Central memory CD8-positive, alpha-beta T cell (primary cell): ENCODE data around the gene CAPN11.

Experiments
- ATAC-seq: fragments of 150-1000 bp; cut with Tn5 transposase; replicated peaks from 2 replicates; pipeline ENCODE4 v1.10.0; 2022; ENCODE audit warnings: mild to moderate bottlenecking, moderate FRiP score, moderate number of reproducible peaks; ENCODE audit not compliant: poor library complexity, severe bottlenecking; ENCODE audit errors: extremely low read depth
- DNase-seq, 2 donors: peaks; one replicate each; pipeline ENCODE4 v3.0.0; 2021; ENCODE audit warnings: low spot score in 2 of 2
- H3K27ac Mint-ChIP-seq: one replicate; pipeline ENCODE4 v1.8.0; 2022; ENCODE audit warnings: low read depth, mild to moderate bottlenecking, moderate library complexity, mixed read lengths
- H3K27me3 Mint-ChIP-seq: one replicate; pipeline ENCODE4 v1.8.0; 2022; ENCODE audit warnings: mixed read lengths
- H3K36me3 Mint-ChIP-seq: one replicate; pipeline ENCODE4 v1.8.0; 2022; ENCODE audit warnings: mild to moderate bottlenecking, moderate library complexity, mixed read lengths; ENCODE audit not compliant: insufficient read depth
- H3K4me1 Mint-ChIP-seq: one replicate; pipeline ENCODE4 v1.8.0; 2022; ENCODE audit warnings: mixed read lengths
- H3K4me3 Mint-ChIP-seq: one replicate; pipeline ENCODE4 v1.8.0; 2022; ENCODE audit warnings: mild to moderate bottlenecking, moderate library complexity, mixed read lengths
- H3K9me3 Mint-ChIP-seq: one replicate; pipeline ENCODE4 v1.8.0; 2022; ENCODE audit warnings: mixed read lengths

CAPN11 gene

GRCh38 chr6:44151348-44152108 lies 7.1 kb upstream of the CAPN11 start:
- H3K4me1 Mint-ChIP-seq: no peaks in the 10 kb centered on the region
- H3K36me3 Mint-ChIP-seq: peaks cover 19% of the 10 kb centered on the region
- H3K9me3 Mint-ChIP-seq: no peaks in the 10 kb centered on the region
- peak overlapping the region; percentile 25 for H3K4me3 Mint-ChIP-seq
- ATAC-seq: peak; percentile 79
- H3K27me3 Mint-ChIP-seq: no peaks in the 10 kb centered on the region
- DNase-seq: peak; percentile 66 to 83
- peak overlapping the region; percentile 82 for H3K27ac Mint-ChIP-seq

- no peaks in the 10 kb centered on the region for H3K27me3 Mint-ChIP-seq
- H3K4me1 Mint-ChIP-seq: no peaks in the 10 kb centered on the region
- H3K36me3 Mint-ChIP-seq: peaks cover 16% of the 10 kb centered on the region
- H3K4me3 Mint-ChIP-seq: peak overlapping the region; percentile 25
- ATAC-seq: no peak
- DNase-seq: no peak
- H3K9me3 Mint-ChIP-seq: no peaks in the 10 kb centered on the region
- H3K27ac Mint-ChIP-seq: peak overlapping the region; percentile 82
Observed at GRCh38 chr6:44152109-44152461, 6.5 kb upstream of the CAPN11 start.

DNA sequence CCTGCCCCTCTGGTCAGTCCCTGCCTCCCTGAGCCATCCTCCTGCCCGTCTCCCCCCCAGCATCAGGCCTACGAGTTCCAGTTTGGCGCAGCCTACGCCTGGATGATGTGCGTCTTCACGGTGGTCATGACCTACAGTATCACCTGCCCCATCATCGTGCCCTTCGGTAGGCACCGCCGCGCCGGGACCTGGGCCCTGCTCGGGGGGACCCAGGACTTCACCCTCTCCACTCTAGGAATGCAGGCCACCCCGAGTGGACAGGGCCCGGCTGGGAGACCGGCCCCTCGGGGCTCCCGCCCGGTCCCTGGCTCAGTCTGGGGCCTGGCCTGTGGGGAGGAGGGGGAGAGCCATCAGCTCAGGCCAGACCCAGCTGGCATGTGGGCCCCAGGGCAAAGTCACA lies 6.1 kb upstream of the CAPN11 start:
- Mint-ChIP-seq H3K27ac (peak overlapping the region; percentile 82), H3K4me1 (no peaks in the 10 kb centered on the region), H3K36me3 (peaks cover 16% of the 10 kb centered on the region), H3K27me3 (no peaks in the 10 kb centered on the region), H3K9me3 (no peaks in the 10 kb centered on the region), H3K4me3 (no peak overlapping the region)
- DNase-seq (no peak), ATAC-seq (no peak)

DNA sequence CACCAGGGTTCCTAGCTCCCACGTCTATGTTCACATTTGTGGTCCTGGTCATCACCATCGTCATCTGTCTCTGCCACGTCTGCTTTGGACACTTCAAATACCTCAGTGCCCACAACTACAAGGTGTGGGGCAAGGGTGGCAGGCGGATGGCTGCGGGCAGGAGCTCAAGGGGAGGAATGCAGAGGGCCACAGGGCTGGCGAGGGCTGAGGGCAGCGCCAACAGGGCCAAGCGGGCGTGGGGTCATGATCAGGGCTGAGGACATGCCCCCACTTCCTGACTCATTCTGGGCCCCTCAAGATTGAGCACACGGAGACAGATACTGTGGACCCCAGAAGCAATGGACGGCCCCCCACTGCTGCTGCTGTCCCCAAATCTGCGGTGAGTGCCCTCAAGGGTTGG lies 4.6 kb upstream of the CAPN11 start:
- H3K36me3 Mint-ChIP-seq: peaks cover 12% of the 10 kb centered on the region
- H3K27me3 Mint-ChIP-seq: no peaks in the 10 kb centered on the region
- no peak overlapping the region for H3K4me3 Mint-ChIP-seq
- no peaks in the 10 kb centered on the region for H3K9me3 Mint-ChIP-seq
- no peak for DNase-seq
- peak overlapping the region; percentile 14 for H3K27ac Mint-ChIP-seq
- no peaks in the 10 kb centered on the region for H3K4me1 Mint-ChIP-seq
- ATAC-seq: no peak

DNA sequence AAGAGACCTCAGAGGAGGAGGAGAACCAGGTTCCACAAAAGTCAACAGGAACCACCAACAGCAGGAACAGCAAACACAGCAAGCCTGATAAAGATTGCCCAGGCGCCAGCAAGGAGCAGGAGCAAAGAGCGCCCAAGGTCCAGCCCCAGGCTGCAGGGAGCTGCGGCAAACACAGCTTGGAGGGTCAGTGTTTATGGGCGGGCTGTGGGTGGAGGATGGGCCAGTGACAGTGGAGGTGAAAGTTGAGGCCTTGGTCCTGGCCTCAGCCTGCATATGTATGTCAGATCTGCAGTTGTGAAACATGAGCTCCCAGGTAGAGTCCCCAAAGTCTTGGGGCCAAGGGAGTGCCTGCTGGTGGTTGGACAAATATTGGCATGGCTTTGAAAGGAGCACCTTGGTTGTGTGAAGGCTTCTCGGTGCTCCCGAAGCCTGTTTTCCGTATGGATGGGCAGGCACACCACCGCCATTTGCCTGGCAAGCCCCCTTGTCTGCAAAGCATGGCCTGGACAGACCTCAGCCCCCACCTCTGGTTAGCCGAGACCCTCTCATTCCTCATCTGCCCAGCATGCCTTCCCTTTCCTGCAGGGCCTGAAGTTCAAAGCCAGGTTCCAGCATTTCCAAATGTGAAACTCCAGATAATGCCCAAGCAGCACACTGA lies 2.0 kb upstream of the CAPN11 start:
- no peak for ATAC-seq
- H3K27me3 Mint-ChIP-seq: peaks cover 9% of the 10 kb centered on the region
- no peak overlapping the region for H3K4me3 Mint-ChIP-seq
- no peaks in the 10 kb centered on the region for H3K9me3 Mint-ChIP-seq
- DNase-seq: no peak
- H3K4me1 Mint-ChIP-seq: no peaks in the 10 kb centered on the region
- no peak overlapping the region for H3K27ac Mint-ChIP-seq
- H3K36me3 Mint-ChIP-seq: peaks cover 7% of the 10 kb centered on the region

- Mint-ChIP-seq H3K4me3 (no peak overlapping the region), H3K36me3 (peaks cover 3% of the 10 kb centered on the region), H3K9me3 (no peaks in the 10 kb centered on the region), H3K27me3 (peaks cover 14% of the 10 kb centered on the region), H3K4me1 (no peaks in the 10 kb centered on the region), H3K27ac (no peak overlapping the region)
- ATAC-seq (no peak), DNase-seq (no peak)
Observed at GRCh38 chr6:44157152-44157521, 1.5 kb upstream of the CAPN11 start.

DNA sequence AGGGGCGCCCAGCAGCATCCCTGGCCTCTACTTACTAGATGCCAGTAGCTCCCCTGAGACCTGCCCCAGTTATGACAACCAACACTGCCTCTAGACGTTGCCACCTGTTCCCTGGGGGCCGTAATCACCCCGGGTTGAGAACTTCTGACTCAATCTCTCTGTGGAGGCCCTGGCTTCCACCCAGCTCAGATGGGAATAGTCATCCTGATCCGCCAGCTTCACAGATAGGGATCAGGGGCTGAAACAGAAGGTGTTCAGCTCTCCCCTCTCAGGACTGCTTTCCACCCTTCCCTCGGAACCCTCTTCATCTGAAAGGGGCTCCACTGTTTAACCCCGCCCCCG lies 3.3 kb downstream of the CAPN11 start:
- Mint-ChIP-seq H3K36me3 (no peaks in the 10 kb centered on the region), H3K9me3 (no peaks in the 10 kb centered on the region), H3K4me3 (no peak overlapping the region), H3K4me1 (no peaks in the 10 kb centered on the region), H3K27me3 (peaks cover 61% of the 10 kb centered on the region), H3K27ac (no peak overlapping the region)
- ATAC-seq (no peak), DNase-seq (no peak)

DNA sequence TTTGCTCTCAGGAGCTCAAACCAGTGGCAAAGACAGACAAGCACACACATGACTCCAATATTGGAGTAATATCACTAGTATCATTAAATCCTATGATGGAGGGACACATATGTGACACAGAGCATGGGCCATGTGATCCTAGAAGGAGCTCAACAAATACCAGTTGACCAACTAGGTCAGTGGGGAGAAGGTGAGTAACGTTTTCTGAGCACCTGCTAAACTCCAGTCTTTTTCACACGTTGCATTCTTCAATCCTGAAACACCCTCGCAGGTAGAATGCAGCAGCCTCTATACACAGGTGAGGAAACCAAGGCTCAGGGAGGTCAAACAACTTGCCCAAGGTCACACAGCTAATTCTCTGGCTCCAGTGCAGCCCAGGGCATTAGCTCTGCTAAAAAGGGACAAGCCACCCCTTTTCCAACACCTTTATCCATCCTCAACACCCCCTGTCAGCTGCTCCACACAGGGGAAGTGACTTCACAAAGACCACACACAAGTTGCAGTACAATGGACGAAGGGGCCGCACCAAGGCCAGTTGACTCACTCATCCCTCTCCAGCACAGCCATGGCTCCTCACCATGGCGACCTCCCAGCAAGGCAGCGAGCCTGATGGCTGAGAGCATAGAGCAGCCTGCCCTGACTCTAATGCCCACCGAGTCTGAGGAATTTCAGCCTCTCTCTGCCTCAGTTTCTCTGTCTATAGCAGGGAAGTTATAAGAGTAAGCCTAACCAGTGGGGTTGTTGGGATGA lies 4.4 kb downstream of the CAPN11 start:
- Mint-ChIP-seq H3K27ac (no peak overlapping the region), H3K4me1 (no peaks in the 10 kb centered on the region), H3K9me3 (no peaks in the 10 kb centered on the region), H3K27me3 (peaks cover 63% of the 10 kb centered on the region), H3K4me3 (no peak overlapping the region), H3K36me3 (no peaks in the 10 kb centered on the region)
- no peak for ATAC-seq
- no peak for DNase-seq

- Mint-ChIP-seq H3K36me3 (no peaks in the 10 kb centered on the region), H3K27me3 (peaks cover 80% of the 10 kb centered on the region), H3K9me3 (no peaks in the 10 kb centered on the region), H3K4me1 (no peaks in the 10 kb centered on the region), H3K27ac (no peak overlapping the region), H3K4me3 (no peak overlapping the region)
- DNase-seq (no peak), ATAC-seq (no peak)
Observed at GRCh38 chr6:44166116-44166515, 7.5 kb downstream of the CAPN11 start.

DNA sequence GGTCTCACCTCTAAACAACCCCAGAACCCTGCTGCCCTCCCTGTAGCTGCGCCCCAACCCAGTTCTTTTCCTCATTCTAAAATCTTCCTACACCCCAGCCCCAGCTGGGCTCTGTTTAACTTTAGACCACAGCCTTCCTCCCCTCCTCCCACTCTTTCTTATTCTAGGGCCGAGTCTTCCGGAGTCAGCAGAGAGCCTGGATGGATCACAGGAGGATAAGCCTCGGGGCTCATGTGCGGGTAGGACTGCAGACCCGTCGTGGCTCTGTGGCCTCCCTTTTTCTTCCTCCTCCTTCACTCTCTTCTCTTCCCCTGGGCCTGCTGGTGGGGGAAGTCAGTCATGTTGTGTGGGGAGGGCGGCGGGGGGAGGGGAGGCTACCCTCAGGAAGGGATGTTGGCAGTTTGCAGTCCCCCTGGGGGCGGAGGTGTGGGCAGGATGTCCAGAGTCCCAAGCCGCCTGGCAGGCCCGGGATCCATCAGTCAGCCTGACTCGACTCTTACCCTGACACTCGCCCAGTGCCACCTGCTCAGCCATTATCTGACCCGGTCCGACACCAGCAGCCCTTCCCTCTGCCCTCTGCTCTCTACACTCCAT lies 8.1 kb downstream of the CAPN11 start:
- no peak for DNase-seq
- Mint-ChIP-seq H3K4me1 (no peaks in the 10 kb centered on the region), H3K27ac (no peak overlapping the region), H3K27me3 (peaks cover 77% of the 10 kb centered on the region), H3K4me3 (no peak overlapping the region), H3K9me3 (no peaks in the 10 kb centered on the region), H3K36me3 (no peaks in the 10 kb centered on the region)
- no peak for ATAC-seq

GRCh38 chr6:44167567-44167966 lies 8.9 kb downstream of the CAPN11 start:
- Mint-ChIP-seq H3K4me1 (peaks cover 1% of the 10 kb centered on the region), H3K36me3 (no peaks in the 10 kb centered on the region), H3K27me3 (peaks cover 69% of the 10 kb centered on the region), H3K9me3 (no peaks in the 10 kb centered on the region), H3K4me3 (no peak overlapping the region), H3K27ac (no peak overlapping the region)
- no peak for DNase-seq
- no peak for ATAC-seq

GRCh38 chr6:44169154-44169553 lies 10.5 kb downstream of the CAPN11 start:
- ATAC-seq (no peak), DNase-seq (no peak)
- peaks cover 5% of the 10 kb centered on the region for H3K4me1 Mint-ChIP-seq
- H3K27me3 Mint-ChIP-seq: peaks cover 61% of the 10 kb centered on the region
- H3K9me3 Mint-ChIP-seq: no peaks in the 10 kb centered on the region
- no peak overlapping the region for H3K4me3 Mint-ChIP-seq
- H3K36me3 Mint-ChIP-seq: no peaks in the 10 kb centered on the region
- H3K27ac Mint-ChIP-seq: no peak overlapping the region
